GM12891 (cell line): ENCODE data around the gene HOXA6.

ENCODE experiments used
- POLR2A ChIP-seq: IDR thresholded peaks from 2 replicates; pipeline ENCODE4 v1.6.1; 2011; ENCODE audit warnings: low read depth, low read length, control low read depth
- POLR2AphosphoS5 ChIP-seq: IDR thresholded peaks from 2 replicates; pipeline ENCODE4 v1.6.1; 2011; ENCODE audit warnings: low read depth, low read length, control low read depth
- TAF1 ChIP-seq: IDR thresholded peaks from 2 replicates; pipeline ENCODE4 v1.6.1; 2011; ENCODE audit warnings: low read depth, low read length, control low read depth

DNA sequence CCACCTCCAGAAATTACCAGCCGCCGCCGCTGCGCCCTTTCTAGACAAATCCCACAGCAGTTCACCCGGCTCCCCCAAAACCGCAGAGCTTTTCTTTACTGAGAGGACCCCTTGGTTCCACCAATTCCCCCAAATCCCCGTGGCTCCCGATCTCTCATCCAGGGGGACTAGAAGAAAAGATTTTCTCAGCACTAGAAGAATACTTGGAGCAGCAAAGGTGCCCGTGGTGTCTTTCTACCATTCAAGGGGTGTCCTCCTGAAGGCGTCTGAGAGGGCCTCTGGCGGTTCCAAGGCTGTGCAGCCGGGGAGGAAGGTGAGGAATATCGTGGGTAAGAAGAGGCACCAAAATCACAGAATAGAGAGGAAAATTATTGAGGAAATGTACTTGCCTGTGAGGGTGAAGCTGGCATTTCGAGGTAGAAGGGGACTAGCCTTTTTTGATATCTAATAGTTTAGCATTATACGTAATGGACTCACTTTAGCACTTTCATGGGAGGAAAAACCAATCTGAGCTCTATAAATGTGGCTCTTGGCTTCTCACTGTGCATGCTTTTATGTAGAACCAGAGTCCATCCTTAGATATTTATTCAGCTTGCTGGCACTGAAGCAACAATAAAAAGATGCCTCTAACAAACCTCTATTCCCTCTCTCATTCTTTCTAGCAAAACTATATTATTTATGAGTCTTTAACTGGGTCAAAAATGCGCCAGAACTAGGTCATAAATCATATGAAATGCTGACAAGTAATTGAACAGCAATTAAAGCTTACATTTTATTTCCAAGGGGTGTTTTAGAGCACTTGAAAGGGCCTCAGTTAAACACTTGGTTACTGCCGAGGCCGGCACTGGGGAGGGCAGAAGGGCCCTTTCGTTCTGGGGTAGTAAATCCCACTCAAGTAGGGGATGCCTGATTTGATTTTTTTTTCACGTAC lies 31.3 kb downstream of the HOXA6 start:
- no peak for TF ChIP-seq POLR2AphosphoS5
- no peak for TF ChIP-seq POLR2A
- no peak for TF ChIP-seq TAF1
